SU-DHL-6 (cell line): Measurements from ENCODE around the gene TWSG1.

ENCODE experiments used
- H2AFZ ChIP-seq: fragments of 200-600 bp; sonication (generic); 2 replicates; pipeline ENCODE4 v1.6.1; 2014; ENCODE audit warnings: low read depth, mild to moderate bottlenecking, moderate library complexity, mixed read lengths, antibody characterized with exemption, low read length; ENCODE audit not compliant: severe bottlenecking
- H3F3A ChIP-seq: fragments of 200-600 bp; shearing (Covaris generic); 2 replicates; pipeline ENCODE4 v1.6.0; 2016; ENCODE audit warnings: antibody characterized with exemption, mild to moderate bottlenecking; ENCODE audit not compliant: insufficient read depth
- H3K27ac ChIP-seq: fragments of 200-600 bp; sonication (generic); 2 replicates; pipeline ENCODE4 v1.5.1; 2016; ENCODE audit warnings: low read depth, mild to moderate bottlenecking, low read length, moderate library complexity, mixed read lengths
- H3K27me3 ChIP-seq: fragments of 200-600 bp; sonication (generic), shearing (Covaris generic); 2 replicates; pipeline ENCODE4 v1.6.0; 2014; ENCODE audit warnings: mild to moderate bottlenecking, low read length
- H3K36me3 ChIP-seq: fragments of 200-600 bp; sonication (generic); 2 replicates; pipeline ENCODE4 v1.6.1; 2014; ENCODE audit warnings: mild to moderate bottlenecking, low read length, mixed read lengths
- H3K4me2 ChIP-seq: fragments of 300-600, 200-600 bp; shearing (Covaris generic), sonication (generic); 2 replicates; pipeline ENCODE4 v1.6.0; 2014; ENCODE audit warnings: low read length, low read depth, mild to moderate bottlenecking; ENCODE audit not compliant: poor library complexity, severe bottlenecking
- H3K4me3 ChIP-seq: fragments of 200-600 bp; sonication (generic); 2 replicates; pipeline ENCODE4 v1.5.1; 2014; ENCODE audit warnings: antibody characterized with exemption, low read length, mild to moderate bottlenecking, mixed read lengths; ENCODE audit not compliant: insufficient read depth, poor library complexity, severe bottlenecking
- H3K79me2 ChIP-seq: fragments of 200-600 bp; sonication (generic); 2 replicates; pipeline ENCODE4 v1.6.1; 2014; ENCODE audit warnings: mild to moderate bottlenecking, low read length, moderate library complexity; ENCODE audit not compliant: insufficient read depth
- H3K9ac ChIP-seq: fragments of 200-600 bp; sonication (generic); 2 replicates; pipeline ENCODE4 v1.7.0; 2014; ENCODE audit warnings: mild to moderate bottlenecking, low read length
- H3K9me2 ChIP-seq: fragments of 200-600 bp; sonication (generic); replicated peaks from 2 replicates; pipeline ENCODE4 v1.6.1; 2014; ENCODE audit warnings: low read length; ENCODE audit not compliant: insufficient read depth
- H3K9me3 ChIP-seq: fragments of 200-600 bp; sonication (generic); 2 replicates; pipeline ENCODE4 v1.6.1; 2014; ENCODE audit warnings: low read length, mixed read lengths; ENCODE audit not compliant: insufficient read depth
- H4K20me1 ChIP-seq: fragments of 200-600 bp; sonication (generic); 2 replicates; pipeline ENCODE4 v1.6.1; 2014; ENCODE audit warnings: low read depth, mild to moderate bottlenecking, antibody characterized with exemption, low read length, moderate library complexity, mixed read lengths
- CTCF ChIP-seq: fragments of 200-600 bp; sonication (generic); IDR thresholded peaks from one replicate; pipeline ENCODE4 v1.5.1; 2017; ENCODE audit warnings: antibody characterized with exemption, mild to moderate bottlenecking, low read length, moderate library complexity; ENCODE audit not compliant: insufficient read depth, poor library complexity, severe bottlenecking
- EZH2phosphoT487 ChIP-seq: fragments of 200-600 bp; sonication (generic), shearing (Covaris generic); conservative IDR thresholded peaks from 2 replicates; pipeline ENCODE4 v1.6.1; 2018; ENCODE audit warnings: mild to moderate bottlenecking, antibody characterized with exemption, low read length, moderate library complexity, mixed read lengths

Gene TWSG1

DNA sequence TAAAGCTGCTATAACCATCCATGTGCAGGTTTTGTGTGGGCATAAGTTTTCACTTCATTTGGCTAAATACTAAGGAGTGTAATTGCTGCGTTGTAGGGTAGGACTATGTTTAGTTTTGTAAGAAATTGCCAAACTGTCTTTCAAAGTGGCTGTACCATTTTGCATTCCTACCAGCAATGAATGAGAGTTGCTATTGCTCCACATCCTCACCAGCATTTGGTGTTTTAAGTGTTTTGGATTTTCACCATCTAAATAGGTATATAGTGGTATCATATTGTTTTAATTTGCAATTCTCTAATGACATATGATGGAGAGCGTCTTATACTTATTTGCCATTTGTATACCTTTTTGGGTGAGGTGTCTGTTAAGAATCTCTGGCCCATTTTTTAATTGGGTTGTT is 12.2 kb downstream of the TWSG1 start:
- Histone ChIP-seq H3K9ac (no peak overlapping the region), H4K20me1 (no peaks in the 10 kb centered on the region), H3K36me3 (no peaks in the 10 kb centered on the region), H3K4me3 (no peak overlapping the region), H3K27ac (no peak overlapping the region), H2AFZ (no peak overlapping the region), H3K27me3 (no peaks in the 10 kb centered on the region), H3K79me2 (no peaks in the 10 kb centered on the region), H3K9me2 (no peaks in the 10 kb centered on the region), H3K9me3 (no peaks in the 10 kb centered on the region), H3K4me2 (no peak overlapping the region), H3F3A (no peaks in the 10 kb centered on the region)
- no peak for TF ChIP-seq CTCF
- TF ChIP-seq EZH2phosphoT487: no peak

GRCh38 chr18:9348079-9348671 is 13.6 kb downstream of the TWSG1 start:
- Histone ChIP-seq H3K9ac (no peak overlapping the region), H3F3A (no peaks in the 10 kb centered on the region), H3K27me3 (no peaks in the 10 kb centered on the region), H3K27ac (no peak overlapping the region), H3K79me2 (no peaks in the 10 kb centered on the region), H3K4me3 (no peak overlapping the region), H2AFZ (no peak overlapping the region), H3K9me3 (no peaks in the 10 kb centered on the region), H3K4me2 (no peak overlapping the region), H4K20me1 (no peaks in the 10 kb centered on the region), H3K36me3 (no peaks in the 10 kb centered on the region), H3K9me2 (no peaks in the 10 kb centered on the region)
- no peak for TF ChIP-seq CTCF
- TF ChIP-seq EZH2phosphoT487: no peak

GRCh38 chr18:9348766-9349165 is 14.2 kb downstream of the TWSG1 start:
- Histone ChIP-seq H3K4me2 (no peak overlapping the region), H3K79me2 (no peaks in the 10 kb centered on the region)
- no peak for TF ChIP-seq EZH2phosphoT487
- TF ChIP-seq CTCF: no peak

More at GRCh38 chr18:9348766-9349165, 14.2 kb downstream of the TWSG1 start:
- no peaks in the 10 kb centered on the region for H3K36me3 ChIP-seq
- no peak overlapping the region for H3K4me3 ChIP-seq
- no peaks in the 10 kb centered on the region for H4K20me1 ChIP-seq
- no peaks in the 10 kb centered on the region for H3K9me2 ChIP-seq
- H3K9me3 ChIP-seq: no peaks in the 10 kb centered on the region
- H3K27me3 ChIP-seq: no peaks in the 10 kb centered on the region
- H2AFZ ChIP-seq: no peak overlapping the region
- H3K27ac ChIP-seq: no peak overlapping the region
- H3K9ac ChIP-seq: no peak overlapping the region
- H3F3A ChIP-seq: no peaks in the 10 kb centered on the region
